Measurements from ENCODE around the gene AMH.
"Not testable (repeated sequence)": the region's sequence is repeated elsewhere in the genome, so short reads cannot be mapped to it uniquely, and the experiment has no call there.

AMH gene

GRCh38 chr19:2269244-2270156, 20.4 kb downstream of the AMH start:
- DNase-seq (ENCODE audit: low read depth in 2 of 2), result peak; percentile 98

DNA sequence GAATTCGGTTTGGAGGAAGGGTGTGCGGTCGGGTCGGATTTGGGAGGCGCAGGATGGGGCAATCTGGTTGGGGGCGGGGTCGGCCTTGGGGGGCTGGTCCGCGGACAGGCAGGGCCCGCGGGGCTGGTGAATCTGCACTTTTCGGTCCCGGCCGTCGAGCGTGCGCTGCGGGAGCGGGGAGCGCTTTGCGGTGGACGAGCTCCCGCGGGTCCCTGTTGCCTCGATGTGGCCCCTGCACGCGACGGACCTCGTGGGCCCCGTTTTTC, 21.0 kb downstream of the AMH start:
- DNase-seq (ENCODE audit: low read depth in 2 of 2), result no peak

GRCh38 chr19:2270423-2271233, 21.5 kb downstream of the AMH start:
- DNase-seq (ENCODE audit: low read depth in 2 of 2), result peak; percentile 48 to 73

DNA sequence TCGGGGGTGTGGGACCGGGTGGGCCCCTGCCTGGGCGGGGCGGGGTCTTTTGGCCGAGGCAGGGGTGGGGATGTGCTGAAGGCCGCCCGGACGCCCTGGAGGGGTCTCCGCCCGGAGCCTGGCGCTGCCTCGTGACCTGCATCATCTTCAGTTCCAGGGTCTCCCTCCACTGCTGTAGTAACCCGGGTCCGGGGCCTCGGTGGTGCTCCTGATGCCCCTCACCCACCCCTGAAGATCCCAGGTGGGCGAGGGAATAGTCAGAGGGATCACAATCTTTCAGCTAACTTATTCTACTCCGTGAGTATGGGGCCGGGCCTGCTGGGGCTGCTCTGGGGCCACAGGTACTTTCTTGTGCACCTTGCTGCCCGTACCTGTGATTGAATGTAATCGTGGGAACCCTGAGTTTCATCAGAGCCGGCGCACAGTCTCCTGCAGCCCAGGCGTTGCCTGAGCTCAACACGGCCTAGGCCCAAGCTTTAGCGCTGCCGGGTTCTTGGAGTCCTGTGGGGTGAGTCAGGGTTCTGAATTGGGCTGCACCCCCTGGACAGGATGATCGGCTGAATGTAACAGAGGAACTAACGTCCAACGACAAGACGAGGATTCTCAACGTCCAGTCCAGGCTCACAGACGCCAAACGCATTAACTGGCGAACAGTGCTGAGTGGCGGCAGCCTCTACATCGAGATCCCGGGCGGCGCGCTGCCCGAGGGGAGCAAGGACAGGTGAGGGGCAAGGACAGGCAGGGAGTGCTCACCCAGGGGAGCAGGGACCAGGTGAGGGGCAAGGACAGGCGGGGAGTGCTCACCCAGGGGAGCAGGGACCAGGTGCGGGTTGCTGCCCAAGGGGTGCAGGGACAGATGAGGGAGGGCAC, 22.3 kb downstream of the AMH start:
- DNase-seq (ENCODE audit: low read depth in 2 of 2), result no peak

- DNase-seq (ENCODE audit: low read depth in 2 of 2), result peak in 1 of 2 donors; percentile 59
Measured at GRCh38 chr19:2273356-2274184, 24.4 kb downstream of the AMH start.

DNA sequence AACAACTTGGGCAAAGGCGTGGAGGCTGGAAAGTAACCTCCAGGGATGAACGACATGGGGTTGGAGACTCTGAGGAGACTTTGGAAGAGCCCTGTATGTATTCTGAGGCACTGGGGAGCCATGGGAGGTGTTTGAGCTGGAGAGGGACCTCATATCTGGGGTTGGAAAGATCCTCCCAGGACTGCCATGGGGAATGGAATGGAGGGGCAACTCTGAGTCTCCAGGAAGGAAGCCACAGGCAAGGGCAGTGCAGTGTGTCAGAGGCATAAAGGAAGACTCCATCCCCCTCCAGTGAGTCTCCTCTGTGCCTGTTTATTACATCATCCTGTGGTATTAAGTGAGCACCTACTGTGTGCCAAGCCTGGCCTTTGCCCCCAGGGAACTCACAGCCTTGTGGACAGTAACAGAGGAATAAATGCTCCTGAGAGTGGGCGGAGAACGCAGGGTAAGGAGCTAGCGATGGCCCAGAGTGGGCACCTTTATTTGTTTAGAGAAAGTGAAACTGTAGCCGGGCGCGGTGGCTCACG, 25.1 kb downstream of the AMH start:
- no peak for DNase-seq (ENCODE audit: low read depth in 2 of 2)

DNA sequence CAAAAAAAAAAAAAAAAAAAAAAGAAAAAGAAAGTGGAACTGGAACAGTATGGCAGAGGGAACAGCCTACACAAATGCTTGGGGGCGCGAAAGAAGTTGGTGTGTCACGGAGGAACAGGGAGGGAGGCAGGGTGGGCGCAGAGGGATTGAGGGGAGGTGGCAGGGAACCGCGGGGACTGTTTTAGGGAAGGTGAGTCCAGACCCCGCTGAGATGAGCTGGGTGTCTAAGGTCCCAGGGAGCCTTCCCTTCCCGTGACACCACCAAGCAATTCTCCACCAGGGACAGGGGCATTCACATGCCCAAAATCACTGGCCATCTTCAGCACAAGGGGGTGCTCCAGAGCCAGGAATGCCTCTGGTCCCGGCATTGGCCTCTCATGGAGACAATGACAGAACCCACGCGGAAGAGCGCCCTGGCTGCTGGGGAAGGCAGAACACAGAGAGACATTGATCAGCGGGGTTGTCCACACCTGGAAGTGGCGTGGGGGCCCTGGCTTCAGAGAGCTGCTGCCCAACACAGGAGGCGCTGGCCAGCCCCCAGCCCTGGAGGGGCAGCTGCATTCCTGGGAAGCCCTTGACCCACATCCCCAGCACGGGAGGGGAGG, 25.9 kb downstream of the AMH start:
- no peak for DNase-seq (ENCODE audit: low read depth in 2 of 2)

DNA sequence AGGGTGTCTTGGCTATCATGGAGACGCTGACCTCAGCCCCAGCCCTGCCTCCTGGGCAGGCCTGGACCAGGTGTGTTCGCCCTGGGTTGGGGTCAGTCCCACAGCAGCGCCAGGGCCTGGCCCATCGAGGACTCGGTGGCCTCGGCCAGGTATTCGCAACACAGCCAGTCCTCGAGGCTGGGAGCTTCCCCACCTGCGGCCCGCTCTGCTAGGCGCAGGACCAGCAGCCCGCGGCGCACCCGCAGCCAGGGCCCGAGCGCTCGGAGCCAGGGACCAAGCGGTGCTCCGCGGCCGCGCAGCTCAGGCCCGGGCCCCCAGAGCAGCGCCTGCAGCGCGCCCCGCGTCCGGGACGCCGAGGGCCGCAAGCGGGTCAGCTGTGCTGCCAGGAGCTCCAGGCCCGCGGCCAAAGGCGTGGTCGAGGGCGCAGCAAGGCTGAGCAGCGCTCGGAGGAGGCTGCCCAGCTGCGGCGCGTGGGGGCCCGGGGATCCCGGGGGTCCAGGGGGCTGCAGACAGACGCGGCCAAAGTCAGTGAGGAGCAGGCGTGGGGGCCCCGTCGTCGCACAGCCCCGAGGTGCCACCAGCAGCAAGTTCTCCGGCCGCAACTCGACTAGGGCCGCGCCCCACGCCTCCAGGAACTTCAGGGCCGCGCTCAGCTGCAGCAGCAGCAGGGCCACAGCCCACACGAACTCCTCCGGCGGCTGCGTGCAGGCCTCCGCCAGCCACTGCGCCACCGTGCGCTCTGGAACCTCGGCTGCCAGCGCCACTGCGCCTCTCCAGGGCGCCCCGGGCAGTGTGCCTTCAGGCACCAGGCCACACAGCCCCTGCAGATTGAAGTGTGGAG, 26.7 kb downstream of the AMH start:
- DNase-seq (ENCODE audit: low read depth in 2 of 2), result no peak

DNA sequence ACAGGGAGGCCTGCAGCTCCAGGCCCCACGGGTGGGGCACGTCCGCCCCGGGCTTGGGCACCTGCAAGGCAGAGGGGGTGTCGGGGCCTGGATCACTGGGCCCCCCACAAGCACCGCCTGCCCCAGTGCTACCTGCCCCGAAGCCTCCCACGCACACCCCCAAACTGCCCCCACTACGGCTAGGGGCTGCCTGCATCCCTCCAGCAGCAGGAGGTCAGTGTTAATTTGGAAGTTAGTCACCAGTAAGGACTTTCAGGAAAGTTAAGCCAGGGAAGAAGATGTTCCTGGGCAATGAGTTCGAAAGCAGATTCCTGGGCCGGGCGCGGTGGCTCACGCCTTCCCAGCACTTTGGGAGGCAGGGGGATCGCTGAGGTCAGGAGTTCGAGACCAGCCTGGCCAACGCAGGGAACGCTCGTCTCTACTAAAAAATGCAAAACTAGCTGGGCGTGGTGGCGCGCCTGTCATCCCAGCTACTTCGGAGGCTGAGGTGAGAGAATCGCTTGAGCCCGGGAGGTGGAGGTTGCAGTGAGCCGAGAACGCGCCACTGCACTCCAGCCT, 27.4 kb downstream of the AMH start:
- DNase-seq (ENCODE audit: low read depth in 2 of 2), result no peak

DNA sequence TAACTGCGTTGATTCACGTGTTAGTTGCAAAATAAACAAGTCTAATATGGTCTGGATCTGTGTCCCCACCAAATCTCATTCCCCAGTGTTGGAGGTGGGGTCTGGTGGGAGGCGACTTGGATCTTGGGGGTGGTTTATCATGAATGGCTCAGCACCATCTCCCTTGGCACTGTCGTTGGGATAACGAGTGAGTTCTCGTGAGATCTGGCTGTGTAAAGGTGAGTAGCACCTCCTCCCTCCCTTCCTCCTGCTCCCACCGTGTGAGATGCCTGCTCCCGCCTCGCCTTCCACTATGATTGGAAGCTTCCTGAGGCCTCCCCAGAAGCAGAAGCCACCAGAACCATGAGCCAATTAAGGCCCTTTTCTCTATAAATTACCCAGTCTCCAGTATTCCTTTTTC, 28.0 kb downstream of the AMH start:
- DNase-seq (ENCODE audit: low read depth in 2 of 2), result no peak

- DNase-seq (ENCODE audit: low read depth in 2 of 2), result no peak
Measured at GRCh38 chr19:2278459-2279158, 29.5 kb downstream of the AMH start.

- no peak for DNase-seq (ENCODE audit: low read depth in 2 of 2)
Measured at GRCh38 chr19:2280633-2281264, 31.6 kb downstream of the AMH start.

DNA sequence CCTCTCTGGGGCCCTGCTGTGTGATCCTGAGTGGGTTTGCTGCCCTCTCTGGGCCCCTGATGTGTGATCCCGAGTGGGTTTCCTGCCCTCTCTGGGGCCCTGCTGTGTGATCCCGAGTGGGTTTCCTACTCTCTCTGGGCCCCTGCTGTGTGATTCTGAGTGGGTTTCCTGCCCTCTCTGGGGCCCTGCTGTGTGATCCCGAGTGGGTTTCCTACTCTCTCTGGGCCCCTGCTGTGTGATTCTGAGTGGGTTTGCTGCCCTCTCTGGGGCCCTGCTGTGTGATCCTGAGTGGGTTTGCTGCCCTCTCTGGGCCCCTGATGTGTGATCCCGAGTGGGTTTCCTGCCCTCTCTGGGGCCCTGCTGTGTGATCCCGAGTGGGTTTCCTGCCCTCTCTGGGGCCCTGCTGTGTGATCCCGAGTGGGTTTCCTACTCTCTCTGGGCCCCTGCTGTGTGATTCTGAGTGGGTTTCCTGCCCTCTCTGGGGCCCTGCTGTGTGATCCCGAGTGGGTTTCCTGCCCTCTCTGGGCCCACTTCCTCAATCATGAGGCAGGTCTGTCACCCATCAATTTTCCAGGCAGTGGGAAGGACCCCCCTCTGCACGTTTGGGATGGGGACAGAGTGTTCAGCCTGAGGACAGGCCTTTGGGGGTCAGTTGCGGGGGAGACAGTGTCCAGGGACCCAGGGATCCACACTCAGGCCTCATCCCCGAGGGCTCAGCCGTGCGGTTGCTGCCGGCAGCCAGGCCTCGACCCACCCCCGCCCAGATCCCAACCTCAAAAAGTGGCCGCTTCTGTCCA, 32.3 kb downstream of the AMH start:
- not testable (repeated sequence) for DNase-seq (ENCODE audit: low read depth in 2 of 2)

- peak in 1 of 2 donors; percentile 50 for DNase-seq (ENCODE audit: low read depth in 2 of 2)
Measured at GRCh38 chr19:2282062-2282861, 33.1 kb downstream of the AMH start, which contains the start of gene PEAK3. TSS of gene PEAK3 (minus strand) at chr19:2282175. CDS start at chr19:2280931, 1,244 bp downstream.

GRCh38 chr19:2282862-2283237, 33.7 kb downstream of the AMH start:
- DNase-seq (ENCODE audit: low read depth in 2 of 2), result no peak

DNA sequence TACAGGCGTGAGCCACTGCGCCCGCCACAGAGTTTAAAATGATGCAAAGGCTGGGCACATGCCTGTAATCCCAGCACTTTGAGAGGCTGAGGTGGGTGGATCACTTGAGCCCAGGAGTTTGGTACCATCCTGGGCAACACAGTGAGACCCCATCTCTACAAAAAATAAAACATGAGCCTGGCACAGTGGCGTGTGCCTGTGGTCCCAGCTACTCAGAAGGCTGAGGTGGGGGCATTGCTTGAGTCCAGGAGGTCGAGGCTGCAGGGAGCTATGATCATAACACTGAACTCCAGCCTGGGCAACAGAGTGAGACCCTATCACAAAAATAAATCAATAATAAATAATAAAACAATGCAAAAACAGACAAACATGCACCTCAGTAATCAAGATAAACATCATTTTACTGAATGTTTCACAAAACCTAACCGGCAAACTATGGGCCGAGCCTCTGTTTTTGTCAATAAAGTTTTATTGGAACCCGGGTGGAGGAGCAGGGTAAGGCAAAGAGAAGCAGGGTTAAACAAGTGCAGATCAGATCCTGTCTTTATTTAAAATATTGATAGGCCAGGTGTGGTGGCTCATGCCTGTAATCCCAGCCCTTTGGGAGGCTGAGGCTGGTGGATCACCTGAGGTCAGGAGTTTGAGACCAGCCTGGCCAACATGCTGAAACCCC, 34.8 kb downstream of the AMH start:
- DNase-seq (ENCODE audit: low read depth in 2 of 2), result no peak

All from stimulated activated CD8-positive, alpha-beta memory T cell treated with anti-CD3 and anti-CD28 coated beads, Interleukin-7, amount 100 ng/mL, for 4 hours (primary cell).